K562 (cell line): Measurements from ENCODE around the gene C1orf216. TPM values are rescaled to one million over a fixed set of nuclear protein-coding genes. Genes with fewer than 3 reads are reported as not detected.

ENCODE experiments used
- ATAC-seq: fragments of 200-7000 bp; cut with Tn5 transposase; 3 replicates; pipeline ENCODE4 v1.9.1; 2020; ENCODE audit warnings: moderate library complexity
- BruUV-seq: library from RNA; stranded (reverse); fragments of 400-500 nt; replicated peaks from 2 replicates; lab custom pipeline; 2021; lab: Mats Ljungman, UMichigan
- CTCF ChIA-PET: fragments of 300-600 bp; formaldehyde crosslinking; extraction: SDS; loops from one replicate; lab custom pipeline; 2021; ENCODE audit warnings: low intra/inter-chr PET ratio; lab: Yijun Ruan, JAX
- POLR2A ChIA-PET: fragments of 300-600, 350-650 bp; sonication (Branson Sonifier 250); formaldehyde crosslinking; extraction: SDS; loops from one replicate; lab custom pipeline; 2021; ENCODE audit warnings: antibody characterized with exemption, inconsistent platforms; lab: Yijun Ruan, JAX
- DNase-seq, 4 experiments: peaks; one replicate each; pipeline versions ENCODE4 v3.0.0 to v3.0.0-alpha.2; 2011 to 2018; ENCODE audit warnings: low spot score in 3 of 4, mixed read lengths in 3 of 4; ENCODE audit errors: extremely low read depth in 1 of 4
- FAIRE-seq: peaks from 2 replicates; lab custom pipeline; 2011; peaks lifted over from hg19 to GRCh38; lab: Jason Lieb, UNC
- H2AFZ ChIP-seq: 2 replicates; pipeline ENCODE4 v1.6.0; 2011; ENCODE audit warnings: low read depth, low read length, control low read depth, inconsistent platforms
- H3K27ac ChIP-seq: fragments of 200-600 bp; 3 replicates; pipeline ENCODE4 v1.8.0; 2011; ENCODE audit warnings: low read depth, mild to moderate bottlenecking, control low read depth, inconsistent platforms, low read length, moderate library complexity, mixed read lengths; ENCODE audit errors: extremely low read depth
- H3K27me3 ChIP-seq, 2 experiments: fragments of 300-600 bp in 1 of 2; 2 replicates in 1 of 2; 3 replicates in 1 of 2; pipeline versions ENCODE4 v1.6.0 to v1.8.0; 2011; ENCODE audit warnings: inconsistent platforms in 2 of 2, low read length in 2 of 2, mild to moderate bottlenecking in 1 of 2, mixed read lengths in 1 of 2, moderate library complexity in 1 of 2; ENCODE audit not compliant: control insufficient read depth in 2 of 2, insufficient read depth in 2 of 2
- H3K36me3 ChIP-seq: fragments of 300-600 bp; 3 replicates; pipeline ENCODE4 v1.8.0; 2011; ENCODE audit warnings: mild to moderate bottlenecking, low read length, inconsistent platforms; ENCODE audit not compliant: control insufficient read depth, insufficient read depth
- H3K4me1 ChIP-seq, 2 experiments: fragments of 200-600 bp in 1 of 2; replicated peaks in 1 of 2; 2 replicates in 1 of 2; 3 replicates in 1 of 2; pipeline versions ENCODE4 v1.5.1 to v1.8.0; 2011; ENCODE audit warnings: inconsistent platforms in 2 of 2, low read length in 2 of 2, mild to moderate bottlenecking in 1 of 2, mixed read lengths in 1 of 2, moderate library complexity in 1 of 2; ENCODE audit not compliant: control insufficient read depth in 2 of 2, insufficient read depth in 2 of 2
- H3K4me2 ChIP-seq: 2 replicates; pipeline ENCODE4 v1.6.1; 2011; ENCODE audit warnings: low read length, control low read depth, inconsistent platforms, mixed read lengths; ENCODE audit not compliant: insufficient read depth
- H3K4me3 ChIP-seq: fragments of 200-600 bp; sonication (generic), shearing (Covaris generic); 2 replicates; pipeline ENCODE4 v1.5.1; 2016; ENCODE audit warnings: control low read depth, inconsistent platforms
- H3K79me2 ChIP-seq: fragments of 200-600 bp; 3 replicates; pipeline ENCODE4 v1.8.0; 2011; ENCODE audit warnings: low read length, inconsistent platforms; ENCODE audit not compliant: control insufficient read depth, insufficient read depth
- H3K9ac ChIP-seq, 2 experiments: 2 replicates each; pipeline versions ENCODE4 v1.6.0 to v1.6.1; 2011; ENCODE audit warnings: low read depth in 2 of 2, low read length in 2 of 2, control low read depth in 1 of 2, inconsistent platforms in 1 of 2, mild to moderate bottlenecking in 1 of 2, mixed read lengths in 1 of 2; ENCODE audit not compliant: insufficient read depth in 1 of 2
- H3K9me1 ChIP-seq: one replicate; pipeline ENCODE4 v1.6.0; 2011; ENCODE audit warnings: inconsistent platforms, mild to moderate bottlenecking, low read length, moderate library complexity; ENCODE audit not compliant: control insufficient read depth, insufficient read depth
- H3K9me3 ChIP-seq: replicated peaks from 2 replicates; pipeline ENCODE4 v1.5.1; 2011; ENCODE audit warnings: low read depth, low read length, inconsistent platforms; ENCODE audit not compliant: control insufficient read depth, insufficient read depth
- H4K20me1 ChIP-seq: replicated peaks from 2 replicates; pipeline ENCODE4 v1.6.1; 2011; ENCODE audit warnings: low read length, inconsistent platforms, mixed read lengths; ENCODE audit not compliant: control insufficient read depth, insufficient read depth
- CHD2 ChIP-seq: IDR thresholded peaks from 2 replicates; pipeline ENCODE4 v1.6.1; 2011; ENCODE audit warnings: low read depth, low read length
- HNRNPH1 ChIP-seq: fragments of 200-400 bp; formaldehyde crosslinking; optimal IDR thresholded peaks from 2 replicates; pipeline ENCODE3; 2017; ENCODE audit warnings: low read depth, mild to moderate bottlenecking, low read length, moderate library complexity
- PML ChIP-seq: IDR thresholded peaks from 2 replicates; pipeline ENCODE4 v1.6.1; 2012; ENCODE audit warnings: low read length, inconsistent platforms
- POLR2H ChIP-seq: IDR thresholded peaks from 2 replicates; pipeline ENCODE4 v1.6.1; 2016; ENCODE audit warnings: missing genetic modification characterization, low read depth, mild to moderate bottlenecking, control low read depth, missing compliant biosample characterization, moderate library complexity
- SAP30 ChIP-seq: fragments of 200-600 bp; sonication (generic); IDR thresholded peaks from 2 replicates; pipeline ENCODE4 v1.6.1; 2012; ENCODE audit warnings: borderline replicate concordance, low read depth, mild to moderate bottlenecking, moderate library complexity, low read length, control low read depth, inconsistent platforms; ENCODE audit not compliant: insufficient read depth, poor library complexity, severe bottlenecking
- SMAD1 ChIP-seq: fragments of 150-350 bp; IDR thresholded peaks from 2 replicates; pipeline ENCODE4 v1.6.1; 2014; ENCODE audit warnings: low read length, low read depth; ENCODE audit not compliant: partially characterized antibody
- SMARCC2 ChIP-seq: fragments of 450-650 bp; IDR thresholded peaks from 2 replicates; pipeline ENCODE4 v1.6.1; 2017; ENCODE audit warnings: antibody characterized with exemption, moderate library complexity, mild to moderate bottlenecking, low read depth
- TEAD4 ChIP-seq, 2 experiments: sonication (generic) in 1 of 2; formaldehyde crosslinking in 1 of 2; IDR thresholded peaks; 2 replicates each; pipeline versions ENCODE4 v1.6.1 to v1.8.0; 2012 to 2022; ENCODE audit warnings: borderline replicate concordance in 1 of 2, inconsistent platforms in 1 of 2, low read length in 1 of 2, mild to moderate bottlenecking in 1 of 2, missing genetic modification reagents in 1 of 2
- WGBS: fragments of 100-300 bp; shearing (Covaris generic); methylation state at CpG from one replicate; pipeline ENCODE4 v1.1.6; 2016; ENCODE audit warnings: low coverage, mixed read lengths; ENCODE audit not compliant: insufficient coverage; ENCODE audit errors: missing lambda C conversion rate; 5-methylcytosine and 5-hydroxymethylcytosine counted together
- in situ Hi-C: fragments of 300-500 bp; cut with MboI; formaldehyde crosslinking; loops from 4 replicates; pipeline ENCODE4 v1.15.0; 2018; ENCODE audit warnings: inconsistent platforms, mixed read lengths
- intact Hi-C: fragments of 100-400 bp; cut with micrococcal nuclease; formaldehyde crosslinking; loops from 2 replicates; pipeline ENCODE4 v1.14.2; 2022
- polyA plus RNA-seq, 8 experiments: library from polyadenylated mRNA; depleted of rRNA in 4 of 8; stranded (reverse) in 5 of 8; unstranded in 3 of 8; fragments of >200 nt; fragmentation: Nextera tagmentation in 2 of 8; fragmentation: Illumina TruSeq in 1 of 8; extraction: Ambion mirVana in 2 of 8; extraction: Trizol in 1 of 8; gene quantifications; 2 replicates each; pipeline versions ENCODE4 v1.2.1 to v1.2.3, GENCODE V29; 2011 to 2014; ENCODE audit warnings: inconsistent platforms in 1 of 8, missing spikeins in 1 of 8
- total RNA-seq, 7 experiments: library from RNA; depleted of rRNA in 6 of 7; stranded (reverse); fragments of >200 nt in 6 of 7; fragmentation: Illumina TruSeq in 2 of 7; extraction: Trizol in 2 of 7; gene quantifications; 2 replicates each; pipeline versions ENCODE4 v1.2.1 to v1.2.3, GENCODE V29; 2011 to 2021; ENCODE audit warnings: low replicate concordance in 1 of 7
- TF ChIP-seq, protein P1 (sequence below): sonication (generic); formaldehyde crosslinking; IDR thresholded peaks from 2 replicates; pipeline ENCODE4 v1.8.0; 2023; ENCODE audit warnings: missing genetic modification reagents, mild to moderate bottlenecking, borderline replicate concordance
- TF ChIP-seq, protein P2 (sequence below), 2 experiments: fragments of 450-650 bp; IDR thresholded peaks; 2 replicates each; pipeline ENCODE4 v1.6.1; 2018; ENCODE audit warnings: mild to moderate bottlenecking in 2 of 2, low read depth in 1 of 2; ENCODE audit not compliant: partially characterized antibody in 2 of 2

The C1orf216 gene
- total and polyA plus RNA-seq, 9 of the 15 experiments (the other 6 are each of a cell fraction or from before 2014, with no cell fraction given), result 3.4 to 25.1 (median 15.0) TPM

DNA sequence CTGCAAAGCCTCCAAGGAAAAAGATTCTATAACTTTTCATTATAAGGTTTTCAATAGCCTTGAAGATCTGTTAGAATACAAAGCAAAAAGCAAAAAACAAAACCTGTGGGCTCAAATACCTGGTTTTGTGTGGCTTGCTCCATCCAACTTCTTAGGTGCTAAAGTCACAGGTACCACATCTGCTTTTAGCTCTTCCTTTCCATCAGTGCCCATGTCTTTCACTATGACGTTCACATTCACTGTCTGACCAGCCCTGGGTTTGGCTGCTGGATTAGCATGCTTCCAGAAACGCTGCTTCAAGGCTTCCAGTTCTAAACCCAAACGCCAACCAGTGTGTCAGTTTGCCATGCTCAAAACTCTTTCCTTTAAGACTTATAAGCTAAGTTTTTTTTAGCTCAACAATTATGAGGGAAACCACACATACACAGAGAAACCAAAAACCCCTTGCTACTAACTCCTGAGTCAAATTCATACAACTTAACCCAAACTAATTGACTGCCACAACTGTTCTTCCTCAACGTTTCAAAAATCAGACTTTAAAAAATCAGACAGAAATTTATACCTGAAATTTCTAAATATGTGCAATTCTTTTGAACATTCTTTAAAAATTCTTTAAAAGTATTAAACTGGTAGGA, 35.1 kb upstream of the C1orf216 start:
- POLR2A ChIA-PET, result interaction anchor here (0.7 to 2.6 kb wide), 7 partner anchors 9 to 194 kb away, joined by 3 to 10 read pairs (median 4); partner anchors contain the start of gene CLSPN
- FAIRE-seq (no peak), ATAC-seq (no peak), DNase-seq (no peak)
- Histone ChIP-seq H3K9me1 (no peaks in the 10 kb centered on the region), H3K27ac (no peak overlapping the region), H3K4me1 (no peaks in the 10 kb centered on the region), H3K4me2 (no peak overlapping the region), H3K9ac (no peak overlapping the region), H3K4me3 (no peak overlapping the region), H3K79me2 (peaks cover 4% of the 10 kb centered on the region; the same call in 1 of the 3 replicates), H4K20me1 (no peaks in the 10 kb centered on the region), H3K9me3 (no peaks in the 10 kb centered on the region), H3K27me3 (no peaks in the 10 kb centered on the region), H3K36me3 (peaks cover 87% of the 10 kb centered on the region), H2AFZ (no peak overlapping the region)
- in situ Hi-C loops, result no loop called here
- CTCF ChIA-PET, result no interaction called here
- WGBS, result 56% methylated on average over 4 of the region's 4 CpGs
- intact Hi-C loops, result no loop called here
- no TSS peak for BruUV-seq
- TF ChIP-seq PML (no peak), SMARCC2 (no peak), TEAD4 (IDR thresholded peaks at IDR 0.05; ENCODE audit: low read length) (no peak), TEAD4 (CRISPR knock-in tag; IDR thresholded peaks at IDR 0.05; ENCODE audit: borderline replicate concordance) (no peak), CHD2 (no peak), SAP30 (no peak), POLR2H (no peak), HNRNPH1 (no peak), SMAD1 (no peak)
- TF ChIP-seq, protein P1, sequence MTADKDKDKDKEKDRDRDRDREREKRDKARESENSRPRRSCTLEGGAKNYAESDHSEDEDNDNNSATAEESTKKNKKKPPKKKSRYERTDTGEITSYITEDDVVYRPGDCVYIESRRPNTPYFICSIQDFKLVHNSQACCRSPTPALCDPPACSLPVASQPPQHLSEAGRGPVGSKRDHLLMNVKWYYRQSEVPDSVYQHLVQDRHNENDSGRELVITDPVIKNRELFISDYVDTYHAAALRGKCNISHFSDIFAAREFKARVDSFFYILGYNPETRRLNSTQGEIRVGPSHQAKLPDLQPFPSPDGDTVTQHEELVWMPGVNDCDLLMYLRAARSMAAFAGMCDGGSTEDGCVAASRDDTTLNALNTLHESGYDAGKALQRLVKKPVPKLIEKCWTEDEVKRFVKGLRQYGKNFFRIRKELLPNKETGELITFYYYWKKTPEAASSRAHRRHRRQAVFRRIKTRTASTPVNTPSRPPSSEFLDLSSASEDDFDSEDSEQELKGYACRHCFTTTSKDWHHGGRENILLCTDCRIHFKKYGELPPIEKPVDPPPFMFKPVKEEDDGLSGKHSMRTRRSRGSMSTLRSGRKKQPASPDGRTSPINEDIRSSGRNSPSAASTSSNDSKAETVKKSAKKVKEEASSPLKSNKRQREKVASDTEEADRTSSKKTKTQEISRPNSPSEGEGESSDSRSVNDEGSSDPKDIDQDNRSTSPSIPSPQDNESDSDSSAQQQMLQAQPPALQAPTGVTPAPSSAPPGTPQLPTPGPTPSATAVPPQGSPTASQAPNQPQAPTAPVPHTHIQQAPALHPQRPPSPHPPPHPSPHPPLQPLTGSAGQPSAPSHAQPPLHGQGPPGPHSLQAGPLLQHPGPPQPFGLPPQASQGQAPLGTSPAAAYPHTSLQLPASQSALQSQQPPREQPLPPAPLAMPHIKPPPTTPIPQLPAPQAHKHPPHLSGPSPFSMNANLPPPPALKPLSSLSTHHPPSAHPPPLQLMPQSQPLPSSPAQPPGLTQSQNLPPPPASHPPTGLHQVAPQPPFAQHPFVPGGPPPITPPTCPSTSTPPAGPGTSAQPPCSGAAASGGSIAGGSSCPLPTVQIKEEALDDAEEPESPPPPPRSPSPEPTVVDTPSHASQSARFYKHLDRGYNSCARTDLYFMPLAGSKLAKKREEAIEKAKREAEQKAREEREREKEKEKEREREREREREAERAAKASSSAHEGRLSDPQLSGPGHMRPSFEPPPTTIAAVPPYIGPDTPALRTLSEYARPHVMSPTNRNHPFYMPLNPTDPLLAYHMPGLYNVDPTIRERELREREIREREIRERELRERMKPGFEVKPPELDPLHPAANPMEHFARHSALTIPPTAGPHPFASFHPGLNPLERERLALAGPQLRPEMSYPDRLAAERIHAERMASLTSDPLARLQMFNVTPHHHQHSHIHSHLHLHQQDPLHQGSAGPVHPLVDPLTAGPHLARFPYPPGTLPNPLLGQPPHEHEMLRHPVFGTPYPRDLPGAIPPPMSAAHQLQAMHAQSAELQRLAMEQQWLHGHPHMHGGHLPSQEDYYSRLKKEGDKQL (CRISPR knock-in tag), result no peak
- TF ChIP-seq, protein P2, sequence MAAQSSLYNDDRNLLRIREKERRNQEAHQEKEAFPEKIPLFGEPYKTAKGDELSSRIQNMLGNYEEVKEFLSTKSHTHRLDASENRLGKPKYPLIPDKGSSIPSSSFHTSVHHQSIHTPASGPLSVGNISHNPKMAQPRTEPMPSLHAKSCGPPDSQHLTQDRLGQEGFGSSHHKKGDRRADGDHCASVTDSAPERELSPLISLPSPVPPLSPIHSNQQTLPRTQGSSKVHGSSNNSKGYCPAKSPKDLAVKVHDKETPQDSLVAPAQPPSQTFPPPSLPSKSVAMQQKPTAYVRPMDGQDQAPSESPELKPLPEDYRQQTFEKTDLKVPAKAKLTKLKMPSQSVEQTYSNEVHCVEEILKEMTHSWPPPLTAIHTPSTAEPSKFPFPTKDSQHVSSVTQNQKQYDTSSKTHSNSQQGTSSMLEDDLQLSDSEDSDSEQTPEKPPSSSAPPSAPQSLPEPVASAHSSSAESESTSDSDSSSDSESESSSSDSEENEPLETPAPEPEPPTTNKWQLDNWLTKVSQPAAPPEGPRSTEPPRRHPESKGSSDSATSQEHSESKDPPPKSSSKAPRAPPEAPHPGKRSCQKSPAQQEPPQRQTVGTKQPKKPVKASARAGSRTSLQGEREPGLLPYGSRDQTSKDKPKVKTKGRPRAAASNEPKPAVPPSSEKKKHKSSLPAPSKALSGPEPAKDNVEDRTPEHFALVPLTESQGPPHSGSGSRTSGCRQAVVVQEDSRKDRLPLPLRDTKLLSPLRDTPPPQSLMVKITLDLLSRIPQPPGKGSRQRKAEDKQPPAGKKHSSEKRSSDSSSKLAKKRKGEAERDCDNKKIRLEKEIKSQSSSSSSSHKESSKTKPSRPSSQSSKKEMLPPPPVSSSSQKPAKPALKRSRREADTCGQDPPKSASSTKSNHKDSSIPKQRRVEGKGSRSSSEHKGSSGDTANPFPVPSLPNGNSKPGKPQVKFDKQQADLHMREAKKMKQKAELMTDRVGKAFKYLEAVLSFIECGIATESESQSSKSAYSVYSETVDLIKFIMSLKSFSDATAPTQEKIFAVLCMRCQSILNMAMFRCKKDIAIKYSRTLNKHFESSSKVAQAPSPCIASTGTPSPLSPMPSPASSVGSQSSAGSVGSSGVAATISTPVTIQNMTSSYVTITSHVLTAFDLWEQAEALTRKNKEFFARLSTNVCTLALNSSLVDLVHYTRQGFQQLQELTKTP (IDR thresholded peaks at IDR 0.05; ENCODE audit: low read depth in 1 of 2, partially characterized antibody in 2 of 2), result no peak
